Kidney (tissue), 14 donors: ENCODE data around the gene POMT1. TPM values are rescaled to one million over a fixed set of nuclear protein-coding genes. Genes with fewer than 3 reads are reported as not detected.

Experiments
- DNase-seq, 5 donors: peaks; one replicate each; pipeline ENCODE4 v3.0.0-alpha.2; 2013 to 2020
- FAIRE-seq: peaks from 2 replicates; lab custom pipeline; 2012; peaks lifted over from hg19 to GRCh38; lab: Jason Lieb, UNC
- H3K27ac ChIP-seq, 2 donors: one replicate each; pipeline ENCODE4 v1.7.0; 2013; ENCODE audit warnings: low read depth in 2 of 2, low read length in 2 of 2, inconsistent platforms in 1 of 2
- H3K27me3 ChIP-seq: one replicate; pipeline ENCODE4 v1.7.1; 2013; ENCODE audit warnings: low read length, inconsistent platforms; ENCODE audit not compliant: control insufficient read depth, insufficient read depth
- H3K36me3 ChIP-seq, 3 donors: one replicate each; pipeline versions ENCODE4 v1.7.0 to v1.7.1; 2013; ENCODE audit warnings: low read length in 3 of 3, control low read depth in 1 of 3, inconsistent platforms in 1 of 3; ENCODE audit not compliant: insufficient read depth in 3 of 3, control insufficient read depth in 2 of 3
- H3K4me1 ChIP-seq, 3 donors: one replicate each; pipeline versions ENCODE4 v1.7.0 to v1.7.1; 2013; ENCODE audit warnings: low read length in 3 of 3, inconsistent platforms in 1 of 3, low read depth in 1 of 3; ENCODE audit not compliant: control insufficient read depth in 2 of 3, insufficient read depth in 2 of 3
- H3K4me3 ChIP-seq, 3 donors: one replicate each; pipeline versions ENCODE4 v1.7.0 to v1.8.1; 2013; ENCODE audit warnings: low read length in 3 of 3, control low read depth in 1 of 3, inconsistent platforms in 1 of 3
- H3K9ac ChIP-seq, 3 donors: one replicate each; pipeline versions ENCODE4 v1.7.0 to v1.7.1; 2013; ENCODE audit warnings: low read length in 3 of 3, control low read depth in 1 of 3, inconsistent platforms in 1 of 3
- H3K9me3 ChIP-seq, 3 donors: one replicate each; pipeline versions ENCODE4 v1.7.0 to v1.7.1; 2013; ENCODE audit warnings: low read length in 3 of 3, control low read depth in 1 of 3, inconsistent platforms in 1 of 3; ENCODE audit not compliant: control insufficient read depth in 2 of 3, insufficient read depth in 1 of 3
- intact Hi-C: fragments of 100-400 bp; cut with DNase I; formaldehyde crosslinking; loops from one replicate; pipeline ENCODE4 v1.11.1; 2022
- polyA plus RNA-seq: library from polyadenylated mRNA; stranded (reverse); fragments of 350-450 nt; fragmentation: Illumina TruSeq; extraction: RNeasy Lipid Tissue Mini Kit (QIAGEN cat#74804); gene quantifications from one replicate; pipeline ENCODE4 v1.2.3, GENCODE V29; 2014; ENCODE audit warnings: low read depth, low replicate concordance; ENCODE audit not compliant: insufficient read depth
- total RNA-seq: library from RNA; stranded (reverse); fragmentation: NEBNext Ultra II Directional; extraction: Animal tissue kit (Norgen Biotek cat#: 25700); gene quantifications from one replicate; pipeline ENCODE4 v1.2.1, GENCODE V29; 2021
- TF ChIP-seq, protein P1 (sequence below): IDR thresholded peaks from 3 replicates; pipeline ENCODE4 v1.5.1; 2012; ENCODE audit warnings: mild to moderate bottlenecking, moderate library complexity, borderline replicate concordance; ENCODE audit not compliant: insufficient read depth; ENCODE audit errors: extremely low read depth
- donor health status: control.
- donor health status: control.
- donor health status: control.
- donor health status: control.
- donor health status: control.
- donor health status: DM: yes; HTN: yes; CAD: no.
- donor health status: Normal renal cell carcinoma (clear cell type).

Gene POMT1
- total and polyA plus RNA-seq, 2 donors from 2014 or later = 32.3 to 36.5 TPM

DNA sequence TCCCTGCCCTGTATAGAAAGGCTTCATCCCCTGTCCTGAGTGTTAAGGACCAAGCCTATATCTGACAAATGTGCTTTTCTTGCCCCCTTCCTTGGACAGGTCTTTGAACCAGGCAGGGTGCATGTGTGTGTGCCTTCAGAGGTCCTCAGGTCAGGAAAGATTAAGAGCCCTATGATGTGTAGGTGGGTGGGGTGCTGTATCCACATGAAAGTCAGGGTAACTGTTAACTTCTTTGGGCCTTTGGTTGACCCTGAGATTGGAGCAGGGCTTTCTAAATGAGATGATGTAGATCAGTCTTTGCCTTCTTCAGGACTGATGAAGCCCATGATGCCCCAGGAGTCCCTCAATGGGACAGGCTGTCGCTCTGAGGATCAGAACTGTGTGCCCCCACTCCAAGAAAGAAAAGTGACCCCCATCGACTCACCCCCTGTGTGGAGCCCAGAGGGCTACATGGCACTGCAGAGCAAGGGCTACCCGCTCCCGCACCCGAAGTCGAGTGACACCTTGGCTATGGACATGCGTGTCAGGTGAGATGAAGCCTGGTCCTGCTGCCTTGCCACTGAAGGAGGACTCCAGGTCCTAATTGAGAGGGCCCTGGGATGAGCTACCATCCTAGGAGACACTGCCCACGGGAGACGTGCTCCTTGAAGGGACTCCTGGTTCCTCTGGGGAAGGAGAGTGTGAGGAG lies 29.4 kb upstream of the POMT1 start:
- no peaks in the 10 kb centered on the region for H3K9me3 ChIP-seq
- DNase-seq (no peak), FAIRE-seq (no peak)
- H3K27ac ChIP-seq = no peak overlapping the region
- H3K27me3 ChIP-seq = no peaks in the 10 kb centered on the region
- TF ChIP-seq, protein P1, sequence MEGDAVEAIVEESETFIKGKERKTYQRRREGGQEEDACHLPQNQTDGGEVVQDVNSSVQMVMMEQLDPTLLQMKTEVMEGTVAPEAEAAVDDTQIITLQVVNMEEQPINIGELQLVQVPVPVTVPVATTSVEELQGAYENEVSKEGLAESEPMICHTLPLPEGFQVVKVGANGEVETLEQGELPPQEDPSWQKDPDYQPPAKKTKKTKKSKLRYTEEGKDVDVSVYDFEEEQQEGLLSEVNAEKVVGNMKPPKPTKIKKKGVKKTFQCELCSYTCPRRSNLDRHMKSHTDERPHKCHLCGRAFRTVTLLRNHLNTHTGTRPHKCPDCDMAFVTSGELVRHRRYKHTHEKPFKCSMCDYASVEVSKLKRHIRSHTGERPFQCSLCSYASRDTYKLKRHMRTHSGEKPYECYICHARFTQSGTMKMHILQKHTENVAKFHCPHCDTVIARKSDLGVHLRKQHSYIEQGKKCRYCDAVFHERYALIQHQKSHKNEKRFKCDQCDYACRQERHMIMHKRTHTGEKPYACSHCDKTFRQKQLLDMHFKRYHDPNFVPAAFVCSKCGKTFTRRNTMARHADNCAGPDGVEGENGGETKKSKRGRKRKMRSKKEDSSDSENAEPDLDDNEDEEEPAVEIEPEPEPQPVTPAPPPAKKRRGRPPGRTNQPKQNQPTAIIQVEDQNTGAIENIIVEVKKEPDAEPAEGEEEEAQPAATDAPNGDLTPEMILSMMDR = no peak
- intact Hi-C loops = no loop called here
- no peak overlapping the region for H3K9ac ChIP-seq
- H3K4me1 ChIP-seq = peaks cover 0 to 8% (median 0%) of the 10 kb centered on the region in 3 donors
- peaks cover 20 to 68% (median 58%) of the 10 kb centered on the region in 3 donors for H3K36me3 ChIP-seq
- H3K4me3 ChIP-seq = no peak overlapping the region

DNA sequence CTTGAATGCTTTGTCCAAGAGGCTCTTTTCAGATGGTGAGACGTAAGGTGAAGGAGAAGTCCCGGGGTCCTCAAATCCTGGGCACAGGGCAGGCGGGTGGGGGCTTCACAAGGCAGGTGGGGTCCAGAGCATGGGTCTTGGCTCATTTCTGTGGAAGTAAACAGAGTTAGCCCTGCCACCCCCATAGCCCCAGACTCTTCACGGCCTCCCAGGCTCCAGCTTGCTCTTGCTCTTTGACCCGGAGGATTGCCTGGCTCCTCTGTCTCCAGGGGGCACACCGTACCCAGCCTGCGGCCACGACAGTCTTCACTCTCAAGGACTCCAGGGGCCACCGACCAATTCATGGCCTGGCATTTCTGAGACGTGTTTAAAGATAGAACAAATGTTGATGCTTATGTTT lies 28.8 kb upstream of the POMT1 start:
- peaks cover 19 to 72% (median 57%) of the 10 kb centered on the region in 3 donors for H3K36me3 ChIP-seq
- intact Hi-C loops = no loop called here
- FAIRE-seq = no peak

DNA sequence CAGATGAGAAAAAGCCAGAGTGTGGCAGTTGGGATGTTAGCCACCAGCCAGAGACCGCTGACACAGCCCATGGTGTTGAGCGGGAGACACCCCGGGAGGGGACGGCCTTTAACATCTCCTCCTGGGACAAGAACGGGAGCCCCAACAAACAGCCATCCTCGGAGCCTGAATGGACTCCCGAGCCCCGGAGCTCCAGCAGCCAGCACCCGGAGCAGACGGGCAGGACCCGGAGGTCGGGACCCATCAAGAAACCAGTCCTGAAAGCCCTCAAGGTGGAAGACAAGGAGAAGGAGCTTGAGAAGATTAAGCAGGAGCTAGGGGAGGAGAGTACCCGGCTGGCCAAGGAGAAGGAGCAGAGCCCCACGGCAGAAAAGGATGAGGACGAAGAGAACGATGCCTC lies 28.0 kb upstream of the POMT1 start:
- Histone ChIP-seq H3K27me3 (no peaks in the 10 kb centered on the region), H3K4me3 (no peak overlapping the region), H3K4me1 (peaks cover 0 to 8% (median 0%) of the 10 kb centered on the region in 3 donors), H3K9ac (no peak overlapping the region), H3K9me3 (no peaks in the 10 kb centered on the region), H3K27ac (no peak overlapping the region), H3K36me3 (peaks cover 19 to 75% (median 59%) of the 10 kb centered on the region in 3 donors)
- DNase-seq (peak in 1 of 5 donors; percentile 52), FAIRE-seq (no peak)
- intact Hi-C loops = no loop called here
- TF ChIP-seq, protein P1 = no peak

More for the DNA sequence above, 28.8 kb upstream of the POMT1 start:
- Histone ChIP-seq H3K9ac (no peak overlapping the region), H3K9me3 (no peaks in the 10 kb centered on the region), H3K27ac (no peak overlapping the region), H3K27me3 (no peaks in the 10 kb centered on the region), H3K4me3 (no peak overlapping the region), H3K4me1 (peaks cover 0 to 8% (median 0%) of the 10 kb centered on the region in 3 donors)
- TF ChIP-seq, protein P1 = no peak
- DNase-seq = peak in 1 of 5 donors; percentile 53
